ENCODE data around the gene ARFRP1.
A peak's percentile ranks its signal among the peaks of the same experiment; 100 is the strongest.

Gene ARFRP1

GRCh38 chr20:63694584-63695423 is 13.0 kb downstream of the ARFRP1 start:
- peak overlapping the region; percentile 68 for H3K27ac Mint-ChIP-seq

GRCh38 chr20:63693733-63694583 is 13.8 kb downstream of the ARFRP1 start:
- H3K27me3 Mint-ChIP-seq, result no peaks in the 10 kb centered on the region
- H3K27ac Mint-ChIP-seq, result peak overlapping the region; percentile 93
- peaks cover 52% of the 10 kb centered on the region for H3K36me3 Mint-ChIP-seq (ENCODE audit: low read depth)
- H3K4me3 Mint-ChIP-seq, result peak overlapping the region; percentile 48
- DNase-seq, result no peak
- no peaks in the 10 kb centered on the region for H3K9me3 Mint-ChIP-seq
- H3K4me1 Mint-ChIP-seq (ENCODE audit: low read depth), result peaks cover 30% of the 10 kb centered on the region

More at GRCh38 chr20:63694584-63695423, 13.0 kb downstream of the ARFRP1 start:
- no peak for DNase-seq
- H3K4me3 Mint-ChIP-seq, result no peak overlapping the region
- H3K27me3 Mint-ChIP-seq, result no peaks in the 10 kb centered on the region
- H3K4me1 Mint-ChIP-seq (ENCODE audit: low read depth), result peaks cover 38% of the 10 kb centered on the region
- no peaks in the 10 kb centered on the region for H3K9me3 Mint-ChIP-seq
- H3K36me3 Mint-ChIP-seq (ENCODE audit: low read depth), result peaks cover 59% of the 10 kb centered on the region

GRCh38 chr20:63693083-63693732 is 14.6 kb downstream of the ARFRP1 start:
- Mint-ChIP-seq H3K4me1 (ENCODE audit: low read depth) (peaks cover 23% of the 10 kb centered on the region), H3K36me3 (ENCODE audit: low read depth) (peaks cover 52% of the 10 kb centered on the region), H3K4me3 (no peak overlapping the region), H3K27me3 (no peaks in the 10 kb centered on the region), H3K27ac (peak overlapping the region; percentile 52), H3K9me3 (no peaks in the 10 kb centered on the region)
- no peak for DNase-seq

GRCh38 chr20:63692436-63693082 is 15.2 kb downstream of the ARFRP1 start:
- Mint-ChIP-seq H3K4me1 (ENCODE audit: low read depth) (peaks cover 19% of the 10 kb centered on the region), H3K27me3 (no peaks in the 10 kb centered on the region), H3K9me3 (no peaks in the 10 kb centered on the region), H3K4me3 (no peak overlapping the region), H3K27ac (peak overlapping the region; percentile 85), H3K36me3 (ENCODE audit: low read depth) (peaks cover 49% of the 10 kb centered on the region)
- DNase-seq, result no peak

GRCh38 chr20:63691711-63692435 is 15.9 kb downstream of the ARFRP1 start:
- no peak overlapping the region for H3K4me3 Mint-ChIP-seq
- no peaks in the 10 kb centered on the region for H3K9me3 Mint-ChIP-seq
- H3K4me1 Mint-ChIP-seq (ENCODE audit: low read depth), result peaks cover 18% of the 10 kb centered on the region
- DNase-seq, result no peak
- H3K27ac Mint-ChIP-seq, result peak overlapping the region; percentile 33
- H3K36me3 Mint-ChIP-seq (ENCODE audit: low read depth), result peaks cover 47% of the 10 kb centered on the region
- no peaks in the 10 kb centered on the region for H3K27me3 Mint-ChIP-seq

- no peaks in the 10 kb centered on the region for H3K27me3 Mint-ChIP-seq
- peaks cover 19% of the 10 kb centered on the region for H3K4me1 Mint-ChIP-seq (ENCODE audit: low read depth)
- H3K27ac Mint-ChIP-seq, result peak overlapping the region; percentile 5
- H3K36me3 Mint-ChIP-seq (ENCODE audit: low read depth), result peaks cover 46% of the 10 kb centered on the region
- DNase-seq, result no peak
- no peaks in the 10 kb centered on the region for H3K9me3 Mint-ChIP-seq
- no peak overlapping the region for H3K4me3 Mint-ChIP-seq
Observed at GRCh38 chr20:63690898-63691710, 16.7 kb downstream of the ARFRP1 start.

- H3K36me3 Mint-ChIP-seq (ENCODE audit: low read depth), result peaks cover 40% of the 10 kb centered on the region
- peaks cover 15% of the 10 kb centered on the region for H3K4me1 Mint-ChIP-seq (ENCODE audit: low read depth)
- no peaks in the 10 kb centered on the region for H3K27me3 Mint-ChIP-seq
- no peak overlapping the region for H3K4me3 Mint-ChIP-seq
- H3K9me3 Mint-ChIP-seq, result no peaks in the 10 kb centered on the region
- DNase-seq, result no peak
- H3K27ac Mint-ChIP-seq, result no peak overlapping the region
Observed at GRCh38 chr20:63690003-63690897, 17.5 kb downstream of the ARFRP1 start.

GRCh38 chr20:63689046-63690002 is 18.5 kb downstream of the ARFRP1 start:
- H3K4me3 Mint-ChIP-seq, result no peak overlapping the region
- H3K9me3 Mint-ChIP-seq, result no peaks in the 10 kb centered on the region
- H3K36me3 Mint-ChIP-seq (ENCODE audit: low read depth), result peaks cover 30% of the 10 kb centered on the region
- H3K27me3 Mint-ChIP-seq, result no peaks in the 10 kb centered on the region
- peaks cover 20% of the 10 kb centered on the region for H3K4me1 Mint-ChIP-seq (ENCODE audit: low read depth)
- no peak for DNase-seq
- H3K27ac Mint-ChIP-seq, result no peak overlapping the region

GRCh38 chr20:63688228-63689045 is 19.3 kb downstream of the ARFRP1 start:
- H3K4me1 Mint-ChIP-seq (ENCODE audit: low read depth), result peaks cover 23% of the 10 kb centered on the region
- H3K4me3 Mint-ChIP-seq, result no peak overlapping the region
- H3K36me3 Mint-ChIP-seq (ENCODE audit: low read depth), result peaks cover 29% of the 10 kb centered on the region
- no peak for DNase-seq
- no peaks in the 10 kb centered on the region for H3K27me3 Mint-ChIP-seq
- no peak overlapping the region for H3K27ac Mint-ChIP-seq
- H3K9me3 Mint-ChIP-seq, result no peaks in the 10 kb centered on the region

- H3K36me3 Mint-ChIP-seq (ENCODE audit: low read depth), result peaks cover 26% of the 10 kb centered on the region
- peak overlapping the region; percentile 26 for H3K27ac Mint-ChIP-seq
- H3K4me3 Mint-ChIP-seq, result no peak overlapping the region
Observed at GRCh38 chr20:63687419-63688178, 20.2 kb downstream of the ARFRP1 start.

More at GRCh38 chr20:63687419-63688178, 20.2 kb downstream of the ARFRP1 start:
- H3K4me1 Mint-ChIP-seq (ENCODE audit: low read depth), result peaks cover 24% of the 10 kb centered on the region
- no peak for DNase-seq
- H3K27me3 Mint-ChIP-seq, result no peaks in the 10 kb centered on the region
- no peaks in the 10 kb centered on the region for H3K9me3 Mint-ChIP-seq
